Measurements from ENCODE around the gene ZNF813. TPM values are rescaled to one million over a fixed set of nuclear protein-coding genes. Genes with fewer than 3 reads are reported as not detected.
"Not testable (repeated sequence)": the region's sequence is repeated elsewhere in the genome, so short reads cannot be mapped to it uniquely, and the experiment has no call there.

ZNF813 gene
- total RNA-seq, 1 donor from 2014 or later: 4.6 TPM

GRCh38 chr19:53432088-53432661 is 35.4 kb upstream of the ZNF813 start:
- no peak for DNase-seq (ENCODE audit: low read depth)
- H3K4me3 ChIP-seq (ENCODE audit: low read depth, low read length): peak overlapping the region; percentile 91
- TF ChIP-seq CTCF (conservative IDR thresholded peaks at IDR 0.05; ENCODE audit: low read depth, low read length): no peak

GRCh38 chr19:53443809-53444208 is 23.7 kb upstream of the ZNF813 start:
- DNase-seq (ENCODE audit: low read depth); H3K4me3 ChIP-seq (ENCODE audit: low read depth, low read length): not testable (repeated sequence)

GRCh38 chr19:53447196-53447595 is 20.3 kb upstream of the ZNF813 start:
- DNase-seq (ENCODE audit: low read depth); H3K4me3 ChIP-seq (ENCODE audit: low read depth, low read length): not testable (repeated sequence)

GRCh38 chr19:53455828-53456227 is 11.7 kb upstream of the ZNF813 start:
- no peak for TF ChIP-seq CTCF (conservative IDR thresholded peaks at IDR 0.05; ENCODE audit: low read depth, low read length)
- no peak overlapping the region for H3K4me3 ChIP-seq (ENCODE audit: low read depth, low read length)
- no peak for DNase-seq (ENCODE audit: low read depth)

GRCh38 chr19:53460131-53460721 is 7.3 kb upstream of the ZNF813 start:
- not testable (repeated sequence) for DNase-seq (ENCODE audit: low read depth); H3K4me3 ChIP-seq (ENCODE audit: low read depth, low read length)

GRCh38 chr19:53461866-53462265 is 5.7 kb upstream of the ZNF813 start:
- no peak for TF ChIP-seq CTCF (conservative IDR thresholded peaks at IDR 0.05; ENCODE audit: low read depth, low read length)
- no peak for DNase-seq (ENCODE audit: low read depth)
- H3K4me3 ChIP-seq (ENCODE audit: low read depth, low read length): no peak overlapping the region

- no peak overlapping the region for H3K4me3 ChIP-seq (ENCODE audit: low read depth, low read length)
- no peak for TF ChIP-seq CTCF (conservative IDR thresholded peaks at IDR 0.05; ENCODE audit: low read depth, low read length)
- no peak for DNase-seq (ENCODE audit: low read depth)
Measured at GRCh38 chr19:53462861-53463260, 4.7 kb upstream of the ZNF813 start.

GRCh38 chr19:53463263-53463662 is 4.3 kb upstream of the ZNF813 start:
- H3K4me3 ChIP-seq (ENCODE audit: low read depth, low read length): no peak overlapping the region
- TF ChIP-seq CTCF (conservative IDR thresholded peaks at IDR 0.05; ENCODE audit: low read depth, low read length): no peak
- DNase-seq (ENCODE audit: low read depth): no peak
